KMS-11 (cell line): ENCODE measurements around the gene SPACA4.

Source experiments
- H2AFZ ChIP-seq: fragments of 200-600 bp; sonication (generic); 2 replicates; pipeline ENCODE4 v1.6.1; 2016; ENCODE audit warnings: antibody characterized with exemption, mixed run types, low read depth
- H3K27ac ChIP-seq: fragments of 200-600 bp; sonication (generic); 2 replicates; pipeline ENCODE4 v1.6.1; 2016; ENCODE audit warnings: mild to moderate bottlenecking, mixed run types
- H3K27me3 ChIP-seq: fragments of 200-600 bp; sonication (generic); 2 replicates; pipeline ENCODE4 v1.6.1; 2017; ENCODE audit warnings: mild to moderate bottlenecking, low read depth, mixed run types, moderate library complexity; ENCODE audit not compliant: insufficient read depth
- H3K36me3 ChIP-seq: fragments of 200-600 bp; sonication (generic); 2 replicates; pipeline ENCODE4 v1.6.1; 2017; ENCODE audit warnings: mild to moderate bottlenecking, mixed run types; ENCODE audit not compliant: insufficient read depth
- H3K4me1 ChIP-seq: fragments of 200-600 bp; sonication (generic); 2 replicates; pipeline ENCODE4 v1.6.1; 2016; ENCODE audit warnings: mild to moderate bottlenecking, low read depth, mixed run types; ENCODE audit not compliant: poor library complexity, severe bottlenecking
- H3K4me2 ChIP-seq: fragments of 200-600 bp; sonication (generic); 2 replicates; pipeline ENCODE4 v1.7.0; 2016; ENCODE audit warnings: mild to moderate bottlenecking, mixed run types
- H3K4me3 ChIP-seq: fragments of 200-600 bp; sonication (generic); IDR thresholded peaks from 2 replicates; pipeline ENCODE4 v1.6.1; 2017; ENCODE audit warnings: low read depth, low read length, mixed read lengths; ENCODE audit not compliant: insufficient read depth
- H3K79me2 ChIP-seq: fragments of 200-600 bp; sonication (generic); 2 replicates; pipeline ENCODE4 v1.6.1; 2016; ENCODE audit warnings: low read depth, mixed run types; ENCODE audit not compliant: insufficient read depth
- H3K9ac ChIP-seq: fragments of 200-600 bp; sonication (generic); 2 replicates; pipeline ENCODE4 v1.6.1; 2016; ENCODE audit warnings: mild to moderate bottlenecking, mixed run types
- H4K20me1 ChIP-seq: fragments of 200-600 bp; sonication (generic); 2 replicates; pipeline ENCODE4 v1.6.1; 2016; ENCODE audit warnings: mild to moderate bottlenecking, mixed run types; ENCODE audit not compliant: insufficient read depth
- CTCF ChIP-seq: fragments of 200-600 bp; sonication (generic); conservative IDR thresholded peaks from 2 replicates; pipeline ENCODE4 v1.6.1; 2017; ENCODE audit warnings: low read depth, mild to moderate bottlenecking, antibody characterized with exemption, low read length, moderate library complexity, mixed read lengths

Gene SPACA4

GRCh38 chr19:48651683-48652048, 45.1 kb downstream of the SPACA4 start:
- Histone ChIP-seq H4K20me1 (no peaks in the 10 kb centered on the region), H3K79me2 (no peaks in the 10 kb centered on the region), H3K4me3 (no peak overlapping the region), H3K27me3 (peaks cover 20% of the 10 kb centered on the region), H2AFZ (no peak overlapping the region), H3K27ac (no peak overlapping the region), H3K4me2 (no peak overlapping the region), H3K4me1 (peaks cover 11% of the 10 kb centered on the region), H3K36me3 (no peaks in the 10 kb centered on the region), H3K9ac (no peak overlapping the region)
- TF ChIP-seq CTCF, result no peak

DNA sequence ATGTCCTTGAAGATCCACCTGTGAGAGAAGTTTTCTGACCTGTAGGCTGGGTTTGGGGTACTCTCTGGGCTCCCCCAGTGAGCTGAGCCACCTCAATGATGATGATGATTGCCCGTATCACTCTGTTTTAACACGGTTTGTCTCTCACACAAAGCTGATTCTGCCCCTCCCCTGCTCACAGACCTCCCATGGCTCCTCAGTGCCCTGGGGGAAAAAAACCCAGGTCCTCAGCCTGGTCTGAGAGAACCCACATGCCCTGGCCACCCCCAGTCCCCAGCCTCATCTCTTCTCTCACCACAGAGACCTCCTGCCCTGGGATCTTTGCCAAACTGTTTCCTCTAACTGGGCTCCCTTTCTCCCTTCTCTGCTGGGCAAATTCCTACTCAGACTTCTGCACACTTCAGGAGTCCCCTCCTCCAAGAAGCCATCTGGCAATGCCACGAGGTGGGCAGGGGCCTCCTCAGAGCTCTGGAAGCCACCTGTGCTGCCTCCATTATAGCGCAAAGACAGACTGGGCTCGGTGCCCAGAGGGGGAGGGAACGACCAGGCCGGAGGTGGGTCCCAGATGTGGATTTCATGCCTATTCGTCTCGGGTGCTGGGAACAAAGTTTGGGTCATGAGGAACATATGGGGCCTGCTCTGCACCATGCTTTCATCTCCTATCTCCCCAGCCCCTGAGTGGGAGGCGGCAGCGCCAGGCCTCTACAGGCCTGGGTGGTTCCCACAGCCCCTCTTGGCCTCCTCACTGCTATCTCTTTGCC, 47.9 kb downstream of the SPACA4 start:
- Histone ChIP-seq H4K20me1 (no peaks in the 10 kb centered on the region), H3K27me3 (peaks cover 34% of the 10 kb centered on the region), H3K79me2 (no peaks in the 10 kb centered on the region), H3K4me2 (no peak overlapping the region), H3K27ac (no peak overlapping the region), H3K4me1 (peaks cover 6% of the 10 kb centered on the region), H3K9ac (no peak overlapping the region), H3K36me3 (no peaks in the 10 kb centered on the region), H3K4me3 (no peak overlapping the region), H2AFZ (no peak overlapping the region)
- TF ChIP-seq CTCF, result no peak

GRCh38 chr19:48656840-48657474, 50.4 kb downstream of the SPACA4 start:
- Histone ChIP-seq H4K20me1 (no peaks in the 10 kb centered on the region), H2AFZ (no peak overlapping the region), H3K27ac (no peak overlapping the region), H3K4me1 (peaks cover 19% of the 10 kb centered on the region), H3K36me3 (no peaks in the 10 kb centered on the region), H3K9ac (no peak overlapping the region), H3K27me3 (peaks cover 34% of the 10 kb centered on the region), H3K4me3 (no peak overlapping the region), H3K4me2 (no peak overlapping the region), H3K79me2 (no peaks in the 10 kb centered on the region)
- no peak for TF ChIP-seq CTCF
